ENCODE results near the gene TEX19.
A peak's percentile ranks its signal among the peaks of the same experiment; 100 is the strongest.

TEX19 gene

DNA sequence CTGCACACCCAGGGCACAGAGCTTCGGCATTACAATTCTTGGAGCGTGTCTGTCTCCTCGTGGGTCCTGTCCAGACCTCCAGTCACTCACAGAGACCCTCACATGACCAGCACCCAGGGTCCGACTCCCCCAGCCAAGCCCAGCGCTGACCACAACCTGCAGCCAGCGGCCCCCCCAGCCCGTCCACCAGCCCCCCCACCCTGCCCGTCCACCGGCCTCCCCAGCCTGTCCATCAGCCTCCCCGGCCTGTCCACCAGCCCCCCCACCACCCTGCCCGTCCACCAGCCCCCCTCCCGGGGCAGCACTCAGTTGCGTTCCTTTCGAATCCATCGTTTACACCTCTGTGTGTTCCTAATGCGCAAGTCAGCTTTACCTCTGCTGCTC, 31.3 kb upstream of the TEX19 start:
- Histone ChIP-seq H3K36me3 (no peaks in the 10 kb centered on the region), H3K4me3 (no peak overlapping the region), H4K20me1 (peaks cover 24% of the 10 kb centered on the region), H3K4me2 (peak overlapping the region; percentile 97; the same call in 1 of the 2 replicates), H3K4me1 (peaks cover 81% of the 10 kb centered on the region), H3K9me3 (no peaks in the 10 kb centered on the region), H3K9ac (no peak overlapping the region), H3K27me3 (peaks cover 47% of the 10 kb centered on the region), H3K27ac (no peak overlapping the region)
- no peak for TF ChIP-seq Cebpa-rat (IDR thresholded peaks at IDR 0.05)

DNA sequence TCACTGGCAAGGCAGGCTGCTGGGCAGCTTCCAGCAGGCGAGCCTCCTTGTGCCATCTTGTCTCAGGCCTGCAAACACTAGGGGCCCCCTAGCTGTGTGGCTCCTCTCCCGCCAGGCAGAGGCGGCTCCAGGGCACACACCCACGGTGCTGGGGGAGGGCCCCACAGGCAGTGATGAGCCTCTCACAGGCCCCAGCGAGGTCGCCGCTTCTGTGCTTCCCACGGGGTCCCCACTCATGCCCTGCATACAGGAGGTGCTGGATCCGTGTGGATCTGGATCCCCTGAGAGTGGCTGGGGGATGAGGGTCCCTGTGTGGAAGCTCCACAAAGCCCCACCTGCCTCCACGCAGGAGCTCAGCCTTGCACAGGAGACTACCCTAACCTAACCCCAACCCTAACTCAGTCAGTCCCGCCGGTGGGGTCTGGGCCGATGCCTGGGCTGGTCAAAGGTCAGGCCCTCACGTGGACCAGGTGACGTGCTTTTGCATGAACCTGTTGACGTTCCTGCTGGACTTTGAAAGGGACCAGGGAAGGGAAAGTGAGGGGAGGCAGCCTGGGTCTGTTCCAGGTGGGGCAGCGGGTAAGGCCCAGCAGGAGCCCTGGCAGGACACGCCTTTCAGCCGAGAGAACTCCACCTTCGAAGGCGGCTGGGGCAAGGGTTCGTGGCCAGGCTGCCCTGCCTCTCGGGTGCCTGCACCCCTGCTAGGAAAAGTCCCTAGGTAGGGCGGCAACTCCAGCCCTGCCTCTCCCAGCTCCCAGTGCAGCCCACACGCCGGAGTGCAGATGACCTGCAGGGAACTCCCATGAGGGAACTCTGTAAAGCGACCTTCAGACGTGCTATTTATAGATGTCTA, 30.7 kb upstream of the TEX19 start:
- H3K36me3 ChIP-seq, result no peaks in the 10 kb centered on the region
- H3K4me1 ChIP-seq, result peaks cover 88% of the 10 kb centered on the region
- peak overlapping the region; percentile 97 for H3K4me2 ChIP-seq
- H3K9me3 ChIP-seq, result no peaks in the 10 kb centered on the region
- peaks cover 52% of the 10 kb centered on the region for H3K27me3 ChIP-seq
- no peak overlapping the region for H3K27ac ChIP-seq
- no peak for TF ChIP-seq Cebpa-rat (IDR thresholded peaks at IDR 0.05)
- H3K9ac ChIP-seq, result no peak overlapping the region
- peaks cover 25% of the 10 kb centered on the region for H4K20me1 ChIP-seq
- H3K4me3 ChIP-seq, result no peak overlapping the region

DNA sequence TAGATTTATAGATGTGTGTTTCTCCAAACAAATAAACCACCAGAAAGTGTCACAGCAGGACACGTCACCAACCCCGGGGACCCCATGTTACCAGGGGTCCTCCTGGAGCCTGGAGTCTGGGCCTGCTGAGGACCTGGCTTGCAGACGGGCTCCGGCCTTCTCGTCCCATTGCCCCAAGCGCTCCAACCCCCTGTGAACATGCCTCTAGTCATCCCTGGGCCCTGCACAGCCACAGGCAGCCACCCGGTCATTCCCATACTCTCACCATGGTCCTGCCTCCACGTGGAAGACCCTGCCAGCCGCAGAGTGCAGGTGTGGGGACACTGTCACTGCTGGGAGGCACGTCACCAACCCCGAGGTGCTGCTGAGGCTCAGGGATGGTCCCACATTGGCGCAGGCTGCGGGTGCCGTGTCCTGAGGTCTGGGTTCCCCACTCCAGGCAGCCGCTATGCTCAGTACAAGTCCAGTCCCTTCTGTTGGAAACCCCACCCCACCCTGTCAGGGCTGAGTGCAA, 30.0 kb upstream of the TEX19 start:
- no peak overlapping the region for H3K27ac ChIP-seq

DNA sequence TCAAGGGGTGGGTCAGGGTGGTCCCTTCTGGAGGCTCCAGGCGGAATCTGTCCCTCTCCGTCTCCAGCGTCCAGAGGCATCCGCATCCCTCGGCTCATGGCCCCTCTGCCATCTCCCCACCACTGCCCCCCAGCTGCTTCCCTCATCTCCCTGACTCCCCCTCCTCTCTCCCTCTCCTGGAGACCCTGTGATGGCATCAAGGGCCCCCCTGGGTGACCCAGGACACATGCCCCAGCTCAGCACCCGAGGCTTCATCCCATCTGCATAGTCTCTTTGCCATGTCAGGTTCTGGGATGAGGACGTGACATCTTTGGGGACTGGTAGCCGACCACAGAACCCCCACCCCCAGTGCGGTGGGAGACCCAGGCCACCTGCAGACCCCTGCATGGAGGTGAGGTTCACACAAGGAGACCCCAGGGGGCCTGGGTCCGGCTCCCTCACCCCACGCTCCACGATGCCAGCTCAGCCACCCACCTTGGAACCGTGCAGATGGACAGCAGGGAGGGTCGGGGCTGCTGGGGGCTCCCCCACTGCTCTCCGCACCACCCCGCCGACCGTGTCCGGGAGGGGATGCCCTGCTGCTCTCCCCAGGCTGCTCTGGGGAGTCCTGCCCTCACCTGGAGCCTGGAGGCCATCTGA, 29.2 kb upstream of the TEX19 start:
- H4K20me1 ChIP-seq, result peaks cover 32% of the 10 kb centered on the region
- peaks cover 60% of the 10 kb centered on the region for H3K27me3 ChIP-seq
- H3K4me2 ChIP-seq, result peak overlapping the region; percentile 97
- H3K9me3 ChIP-seq, result no peaks in the 10 kb centered on the region
- no peak for TF ChIP-seq Cebpa-rat (IDR thresholded peaks at IDR 0.05)
- H3K36me3 ChIP-seq, result no peaks in the 10 kb centered on the region
- no peak overlapping the region for H3K27ac ChIP-seq
- peaks cover 89% of the 10 kb centered on the region for H3K4me1 ChIP-seq
- peak overlapping the region; percentile 38; the same call in 1 of the 2 replicates for H3K9ac ChIP-seq
- H3K4me3 ChIP-seq, result peak overlapping the region; percentile 31; the same call in 1 of the 2 replicates

More for the DNA sequence above, 30.0 kb upstream of the TEX19 start:
- Histone ChIP-seq H3K4me2 (peak overlapping the region; percentile 97), H3K9ac (no peak overlapping the region), H3K4me3 (no peak overlapping the region), H3K36me3 (no peaks in the 10 kb centered on the region), H3K4me1 (peaks cover 89% of the 10 kb centered on the region), H4K20me1 (peaks cover 25% of the 10 kb centered on the region), H3K27me3 (peaks cover 56% of the 10 kb centered on the region), H3K9me3 (no peaks in the 10 kb centered on the region)
- TF ChIP-seq Cebpa-rat (IDR thresholded peaks at IDR 0.05), result no peak

DNA sequence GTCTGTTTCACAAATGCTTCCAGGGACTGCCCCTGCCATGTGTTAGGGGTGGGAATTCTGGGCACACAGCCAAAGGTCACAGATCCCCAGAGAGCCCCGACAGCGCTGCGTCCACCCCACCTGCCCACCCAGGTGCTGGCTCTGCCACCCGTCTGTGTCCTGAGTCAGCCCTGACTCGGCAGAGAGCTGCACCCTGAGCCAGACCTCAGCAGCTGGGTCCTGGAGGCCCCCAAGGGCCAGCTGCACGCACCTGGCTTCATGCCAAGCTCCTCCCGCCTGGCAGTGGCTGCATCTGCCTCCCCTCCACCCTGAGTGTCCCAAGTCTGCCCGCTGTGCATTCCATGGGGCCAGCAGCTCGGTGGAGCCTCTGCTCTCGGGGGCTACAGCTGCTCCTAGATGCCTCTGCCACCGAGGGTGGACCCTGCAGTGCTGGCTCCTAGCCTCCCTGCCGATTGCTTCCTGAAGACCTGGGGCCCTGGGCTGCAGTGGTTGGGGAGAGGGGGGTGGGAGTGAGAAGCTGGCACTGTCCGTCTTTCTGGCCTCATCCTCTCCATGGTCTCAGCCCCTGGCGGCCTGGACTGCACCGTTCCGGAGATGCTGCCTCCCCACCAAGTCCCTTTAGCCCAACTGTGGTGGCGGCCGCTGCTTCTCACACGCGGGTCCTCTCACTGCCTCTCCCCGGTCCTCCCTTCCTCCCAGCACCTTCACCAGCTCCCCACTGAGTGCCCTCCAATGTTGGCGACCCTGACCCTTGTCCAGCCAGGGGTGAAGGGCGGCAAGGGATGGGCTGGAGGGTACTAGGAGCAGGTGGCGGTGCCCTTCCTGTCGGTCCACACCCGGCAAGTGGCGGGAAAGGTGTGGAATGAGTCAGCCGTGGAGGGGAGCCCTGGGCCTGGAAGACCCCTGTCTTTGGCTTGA, 28.5 kb upstream of the TEX19 start:
- peak overlapping the region; percentile 38; the same call in 1 of the 2 replicates for H3K9ac ChIP-seq
- H3K36me3 ChIP-seq, result no peaks in the 10 kb centered on the region
- H3K27ac ChIP-seq, result no peak overlapping the region
- peak overlapping the region; percentile 97 for H3K4me2 ChIP-seq
- H3K4me1 ChIP-seq, result peaks cover 89% of the 10 kb centered on the region
- H3K4me3 ChIP-seq, result peak overlapping the region; percentile 31; the same call in 1 of the 2 replicates
- peaks cover 34% of the 10 kb centered on the region for H4K20me1 ChIP-seq
- no peaks in the 10 kb centered on the region for H3K9me3 ChIP-seq
- TF ChIP-seq Cebpa-rat (IDR thresholded peaks at IDR 0.05), result no peak
- H3K27me3 ChIP-seq, result peaks cover 53% of the 10 kb centered on the region

DNA sequence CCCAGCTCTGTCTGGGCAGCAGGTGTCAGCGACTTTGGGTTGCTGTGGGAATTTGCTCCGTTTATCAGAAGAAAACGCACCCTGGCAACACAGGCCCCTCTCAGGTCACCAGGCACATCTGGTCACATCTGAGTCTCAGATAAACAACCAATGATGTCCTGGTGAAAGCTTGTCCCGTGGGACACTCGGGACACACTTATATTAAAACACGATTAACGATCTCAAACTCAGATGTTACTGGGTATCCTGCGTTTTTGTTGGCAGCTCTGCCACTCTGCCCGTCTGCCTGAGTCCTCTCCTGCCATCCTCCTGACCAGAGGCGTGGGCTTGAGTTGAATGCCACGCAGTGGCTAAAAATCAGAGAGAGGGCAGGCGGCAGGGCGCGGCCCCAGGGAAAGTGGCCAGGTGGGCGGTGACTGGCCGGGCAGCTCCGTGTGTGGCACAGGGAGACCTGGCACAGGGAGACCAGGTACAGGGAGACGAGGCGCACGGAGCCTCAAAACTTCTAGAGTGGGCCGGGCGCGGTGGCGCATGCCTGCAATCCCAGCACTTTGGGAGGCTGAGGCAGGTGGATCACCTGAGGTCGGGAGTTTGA, 27.6 kb upstream of the TEX19 start:
- no peak for TF ChIP-seq Cebpa-rat (IDR thresholded peaks at IDR 0.05)
- peaks cover 48% of the 10 kb centered on the region for H3K27me3 ChIP-seq
- no peak overlapping the region for H3K4me3 ChIP-seq
- H3K9me3 ChIP-seq, result no peaks in the 10 kb centered on the region
- H3K4me1 ChIP-seq, result peaks cover 89% of the 10 kb centered on the region
- H3K27ac ChIP-seq, result no peak overlapping the region
- peak overlapping the region; percentile 97 for H3K4me2 ChIP-seq
- H4K20me1 ChIP-seq, result peaks cover 34% of the 10 kb centered on the region
- no peaks in the 10 kb centered on the region for H3K36me3 ChIP-seq
- no peak overlapping the region for H3K9ac ChIP-seq

DNA sequence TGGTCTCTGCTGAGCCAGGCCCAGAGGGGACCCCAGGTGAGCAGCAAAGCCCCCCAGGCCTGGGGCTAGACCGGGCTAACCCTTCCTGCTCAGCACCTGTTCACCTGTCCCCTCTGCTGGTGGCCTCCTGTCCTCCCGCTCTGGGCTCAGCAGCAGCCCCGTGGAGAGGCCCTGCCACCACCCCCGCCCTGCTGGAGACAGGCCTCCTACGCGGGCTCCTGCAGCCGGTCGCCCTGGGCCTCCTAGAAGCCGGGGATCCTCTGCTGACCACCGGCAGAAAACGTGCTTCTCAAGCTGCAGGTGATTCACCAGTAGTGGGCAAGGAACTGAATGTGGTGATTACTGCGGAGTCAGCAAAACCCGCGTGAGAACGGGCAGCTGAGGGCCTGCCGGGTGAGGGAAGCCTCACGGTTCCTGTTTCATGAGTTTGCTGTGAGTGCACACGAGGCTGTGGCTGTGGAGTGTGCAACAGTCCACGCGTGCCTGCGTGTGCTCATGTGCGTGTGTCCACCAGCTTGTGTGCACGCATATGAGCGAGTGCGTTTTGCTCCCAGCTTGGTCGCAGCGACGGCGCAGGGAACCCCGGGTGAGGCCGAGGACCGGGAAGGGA, 26.3 kb upstream of the TEX19 start:
- peaks cover 34% of the 10 kb centered on the region for H4K20me1 ChIP-seq
- peaks cover 99% of the 10 kb centered on the region for H3K4me1 ChIP-seq
- H3K9me3 ChIP-seq, result no peaks in the 10 kb centered on the region
- no peak overlapping the region for H3K9ac ChIP-seq
- peak overlapping the region; percentile 97 for H3K4me2 ChIP-seq
- no peaks in the 10 kb centered on the region for H3K36me3 ChIP-seq
- H3K27me3 ChIP-seq, result peaks cover 48% of the 10 kb centered on the region
- no peak overlapping the region for H3K27ac ChIP-seq
- TF ChIP-seq Cebpa-rat (IDR thresholded peaks at IDR 0.05), result no peak
- H3K4me3 ChIP-seq, result peak overlapping the region; percentile 61

DNA sequence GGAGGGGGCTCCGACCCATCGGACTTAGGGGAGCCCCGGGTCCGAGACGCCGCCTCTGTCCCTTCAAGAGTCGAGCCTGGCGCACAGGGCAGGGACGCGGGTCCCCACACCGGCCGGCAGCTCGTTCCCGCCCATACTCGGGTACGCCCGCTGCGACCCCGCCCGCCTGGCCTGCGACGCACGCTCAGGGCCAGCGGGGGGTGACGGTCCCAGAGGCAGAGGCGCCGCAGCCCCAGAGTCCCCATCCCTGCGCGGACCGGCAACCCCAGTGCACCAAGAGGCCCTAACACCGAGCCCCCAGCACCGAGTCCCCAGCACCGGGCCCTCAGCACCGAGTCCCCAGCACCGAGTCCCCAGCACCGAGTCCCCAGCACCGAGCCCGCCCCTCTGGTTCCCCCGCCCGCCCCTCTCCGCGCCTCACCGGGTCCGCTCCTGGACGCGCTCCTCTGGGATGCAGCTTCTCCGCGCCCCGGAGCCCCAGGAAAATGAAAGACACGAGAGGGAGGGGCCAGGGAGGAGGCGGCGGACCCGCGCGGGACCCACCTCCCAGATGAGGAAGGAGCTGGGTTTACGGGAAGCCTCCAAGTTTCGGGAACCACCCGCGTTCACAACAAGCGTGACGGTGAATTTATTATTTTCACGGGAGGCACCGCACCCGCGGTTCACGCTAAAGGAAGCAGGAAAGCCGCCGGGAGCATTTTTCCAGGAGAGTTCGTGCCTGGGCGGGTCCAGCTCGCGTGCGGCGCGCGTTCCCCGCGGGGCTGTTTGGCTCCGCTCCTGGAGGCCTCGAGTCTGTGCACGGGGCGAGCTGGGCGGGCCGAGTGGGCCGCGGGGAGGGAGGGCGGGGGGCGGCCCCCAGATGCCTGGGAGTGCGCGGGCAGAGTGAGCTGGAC, 25.5 kb upstream of the TEX19 start, which contains the start of gene SECTM1:
Gene SECTM1 (minus strand): TSS at position 488 of the 893 bp plus-strand sequence. CDS start 6,526 bp downstream, outside the sequence.
- no peaks in the 10 kb centered on the region for H3K36me3 ChIP-seq
- H3K9ac ChIP-seq, result 0 out of 2 replicates have a peak within 1 kb of the TSS, but pooled peaks have one; percentile 53
- no peak for TF ChIP-seq Cebpa-rat (IDR thresholded peaks at IDR 0.05)
- peak within 1 kb of the TSS; percentile 97 for H3K4me2 ChIP-seq
- peak within 1 kb of the TSS; percentile 52; the same call in 1 of the 2 replicates for H3K27ac ChIP-seq
- peaks cover 48% of the 10 kb centered on the region for H3K27me3 ChIP-seq
- peaks cover 34% of the 10 kb centered on the region for H4K20me1 ChIP-seq
- peak within 1 kb of the TSS; percentile 61 for H3K4me3 ChIP-seq
- peaks cover 100% of the 10 kb centered on the region for H3K4me1 ChIP-seq
- H3K9me3 ChIP-seq, result no peaks in the 10 kb centered on the region
